ENCODE data around the gene WNT9B. TPM values are rescaled to one million over a fixed set of nuclear protein-coding genes. Genes with fewer than 3 reads are reported as not detected.

Gene WNT9B
- total and polyA plus RNA-seq, 12 donors: 0.18 to 2.4 (median 0.35) TPM

GRCh38 chr17:46826116-46826515 lies 25.3 kb upstream of the WNT9B start:
- WGBS, 2 donors: 50 to 67% methylated on average over 1 of the region's 1 CpG

GRCh38 chr17:46827274-46827673 lies 24.1 kb upstream of the WNT9B start:
- intact Hi-C loops (cut with DNase I): no loop called here
- peaks cover 0 to 4% (median 0%) of the 10 kb centered on the region in 9 donors for H3K4me1 ChIP-seq
- no peak for TF ChIP-seq CTCF (IDR thresholded peaks at IDR 0.05)
- H3K9me3 ChIP-seq: peaks cover 0 to 4% (median 0%) of the 10 kb centered on the region in 11 donors
- peaks cover 0 to 24% (median 16%) of the 10 kb centered on the region in 7 donors for H3K27me3 ChIP-seq
- DNase-seq (no peak), ATAC-seq (no peak)
- H3K36me3 ChIP-seq: no peaks in the 10 kb centered on the region
- no peak overlapping the region for H3K4me3 ChIP-seq
- no peak overlapping the region for H3K27ac ChIP-seq
- 91 to 97% methylated on average over 2 of the region's 2 CpGs for WGBS, 2 donors

More at GRCh38 chr17:46826116-46826515, 25.3 kb upstream of the WNT9B start:
- Histone ChIP-seq H3K27ac (no peak overlapping the region), H3K36me3 (no peaks in the 10 kb centered on the region), H3K4me3 (no peak overlapping the region), H3K9me3 (peaks cover 0 to 4% (median 0%) of the 10 kb centered on the region in 11 donors), H3K27me3 (peaks cover 0 to 36% (median 28%) of the 10 kb centered on the region in 7 donors), H3K4me1 (peaks cover 0 to 4% (median 0%) of the 10 kb centered on the region in 9 donors)
- no peak for DNase-seq
- ATAC-seq: no peak
- no peak for TF ChIP-seq CTCF (IDR thresholded peaks at IDR 0.05)
- intact Hi-C loops (cut with DNase I): no loop called here

- WGBS, 2 donors: 68 to 76% methylated on average over 14 of the region's 14 CpGs
- no peak for DNase-seq
- intact Hi-C loops (cut with DNase I): loop anchor here in 3 of 10 donors (5.0 to 10.0 kb wide), 3 partner anchors 34 to 837 kb away; partner anchors contain the start of gene STH (in 1 of the 3)
- H3K36me3 ChIP-seq: no peaks in the 10 kb centered on the region
- no peak overlapping the region for H3K4me3 ChIP-seq
- H3K27ac ChIP-seq: no peak overlapping the region
- ATAC-seq: peak in 2 of 8 donors; percentile 3 to 28
- peaks cover 0 to 6% (median 0%) of the 10 kb centered on the region in 9 donors for H3K4me1 ChIP-seq
- TF ChIP-seq CTCF (IDR thresholded peaks at IDR 0.05): no peak
- peaks cover 0 to 10% (median 0%) of the 10 kb centered on the region in 7 donors for H3K27me3 ChIP-seq
- H3K9me3 ChIP-seq: peaks cover 0 to 4% (median 0%) of the 10 kb centered on the region in 11 donors
Measured at GRCh38 chr17:46831573-46832330, 19.6 kb upstream of the WNT9B start.

- ATAC-seq: no peak
- intact Hi-C loops (cut with DNase I): loop anchor here in 3 of 10 donors (5.0 to 10.0 kb wide), 3 partner anchors 35 to 838 kb away; partner anchors contain the start of gene STH (in 1 of the 3)
Measured at GRCh38 chr17:46832331-46832821, 19.0 kb upstream of the WNT9B start.

More at GRCh38 chr17:46832331-46832821, 19.0 kb upstream of the WNT9B start:
- Histone ChIP-seq H3K27me3 (peaks cover 0 to 13% (median 0%) of the 10 kb centered on the region in 7 donors), H3K27ac (no peak overlapping the region), H3K4me1 (peaks cover 0 to 6% (median 0%) of the 10 kb centered on the region in 9 donors), H3K4me3 (no peak overlapping the region), H3K36me3 (no peaks in the 10 kb centered on the region), H3K9me3 (peaks cover 0 to under 1% (median 0%) of the 10 kb centered on the region in 11 donors)
- WGBS, 2 donors: 50 to 57% methylated on average over 11 of the region's 11 CpGs
- no peak for DNase-seq
- no peak for TF ChIP-seq CTCF (IDR thresholded peaks at IDR 0.05)

Data from heart right ventricle (tissue), 16 donors.